Spleen (tissue), 11 donors: Measurements from ENCODE around the gene DDIT4. TPM values are rescaled to one million over a fixed set of nuclear protein-coding genes. Genes with fewer than 3 reads are reported as not detected.
A peak's percentile ranks its signal among the peaks of the same experiment; 100 is the strongest.

Experiments used
- DNase-seq: peaks from one replicate; pipeline ENCODE4 v3.0.0-alpha.2; 2020
- H3K27ac ChIP-seq, 8 donors: fragments of 200-600 bp; sonication (generic) in 7 of 8; 1 replicate in 4 of 8; 2 replicates in 4 of 8; pipeline versions ENCODE4 v1.5.0 to v1.8.0; 2016 to 2021; ENCODE audit warnings: inconsistent platforms in 4 of 8, mild to moderate bottlenecking in 4 of 8, moderate library complexity in 1 of 8
- H3K27me3 ChIP-seq, 7 donors: fragments of 200-600 bp; sonication (generic) in 6 of 7; replicated peaks in 1 of 7; 1 replicate in 4 of 7; 2 replicates in 3 of 7; pipeline versions ENCODE4 v1.5.0 to v1.8.0; 2016 to 2021; ENCODE audit warnings: inconsistent platforms in 3 of 7, mild to moderate bottlenecking in 1 of 7
- H3K36me3 ChIP-seq, 6 donors: fragments of 200-600 bp; sonication (generic) in 5 of 6; 1 replicate in 4 of 6; 2 replicates in 2 of 6; pipeline versions ENCODE4 v1.5.0 to v1.8.0; 2016 to 2021; ENCODE audit warnings: inconsistent platforms in 2 of 6
- H3K4me1 ChIP-seq, 6 donors: fragments of 200-600 bp; sonication (generic) in 5 of 6; 1 replicate in 3 of 6; 2 replicates in 3 of 6; pipeline versions ENCODE4 v1.5.0 to v1.8.0; 2016 to 2021; ENCODE audit warnings: inconsistent platforms in 3 of 6
- H3K4me3 ChIP-seq, 8 donors: fragments of 200-600 bp; sonication (generic) in 7 of 8; 1 replicate in 4 of 8; 2 replicates in 4 of 8; pipeline versions ENCODE4 v1.5.0 to v1.8.0; 2016 to 2021; ENCODE audit warnings: inconsistent platforms in 4 of 8, mild to moderate bottlenecking in 4 of 8, moderate library complexity in 2 of 8
- H3K9me3 ChIP-seq, 8 donors: fragments of 200-600 bp; sonication (generic) in 7 of 8; 1 replicate in 4 of 8; 2 replicates in 4 of 8; pipeline versions ENCODE4 v1.5.0 to v1.8.0; 2016 to 2021; ENCODE audit warnings: inconsistent platforms in 4 of 8
- CTCF ChIP-seq, 11 experiments: fragments of 200-600 bp in 7 of 11; fragments of 450-650 bp in 4 of 11; sonication (generic) in 4 of 11; IDR thresholded peaks in 8 of 11; conservative IDR thresholded peaks in 3 of 11; 1 replicate in 7 of 11; 2 replicates in 4 of 11; pipeline versions ENCODE4 v1.4.0 to v1.8.0; 2016 to 2021; ENCODE audit warnings: antibody characterized with exemption in 11 of 11, inconsistent platforms in 4 of 11, mild to moderate bottlenecking in 1 of 11
- POLR2A ChIP-seq, 3 donors: fragments of 450-650 bp; IDR thresholded peaks; one replicate each; pipeline ENCODE4 v1.5.1; 2017; ENCODE audit warnings: antibody characterized with exemption in 3 of 3, mild to moderate bottlenecking in 1 of 3
- POLR2AphosphoS5 ChIP-seq, 3 donors: sonication (generic); formaldehyde crosslinking; IDR thresholded peaks; one replicate each; pipeline ENCODE4 v1.5.1; 2017; ENCODE audit warnings: antibody characterized with exemption in 3 of 3
- WGBS, 5 donors: extraction: QIAGEN DNeasy Blood & Tissue Kit in 3 of 5; methylation state at CpG; one replicate each; pipeline versions ENCODE4 v1.1.5 to v1.1.7; 2013 to 2018; 5-methylcytosine and 5-hydroxymethylcytosine counted together
- intact Hi-C: fragments of 100-400 bp; cut with DNase I; formaldehyde crosslinking; loops from one replicate; pipeline ENCODE4 v1.15.0; 2023; ENCODE audit warnings: low total_unique reads
- polyA plus RNA-seq, 3 donors: library from polyadenylated mRNA; stranded (reverse); fragments of 200-250 nt; gene quantifications; one replicate each; pipeline ENCODE4 v1.2.1, GENCODE V29; 2013
- total RNA-seq, 7 donors: library from RNA; depleted of rRNA in 3 of 7; stranded (reverse); fragments of >200 nt in 3 of 7; fragmentation: NEBNext Ultra II Directional in 4 of 7; extraction: Animal tissue kit (Norgen Biotek cat#: 25700) in 4 of 7; gene quantifications; one replicate each; pipeline versions ENCODE4 v1.1.0 to v1.2.1, GENCODE V29; 2016 to 2021
- donor health status: healthy with polysubstance abuse.
- donor health status: DM: no; HTN: no; CAD: no; lungs with moderate emphysema.
- donor health status: DM: no; HTN: no; CAD: no.
- donor health status: Bipolar disorder and iron deficiency.
- donor health status: healthy.
- donor health status: DM: no; HTN: no; CAD: no.
- donor health status: DM: yes; HTN: yes; CAD: no.

Gene DDIT4
- total and polyA plus RNA-seq, 10 donors = 99.3 to 308 (median 228) TPM

- peak; percentile 63 for DNase-seq
- H3K36me3 ChIP-seq = no peaks in the 10 kb centered on the region
- H3K27ac ChIP-seq = peak overlapping the region in 6 of 8 donors; percentile 57 to 94 (median 92)
- intact Hi-C loops = no loop called here
- no peaks in the 10 kb centered on the region for H3K9me3 ChIP-seq
- no peak for TF ChIP-seq POLR2A (IDR thresholded peaks at IDR 0.05)
- no peak for TF ChIP-seq CTCF (IDR thresholded peaks at IDR 0.05 in 8 of 11, conservative IDR thresholded peaks at IDR 0.05 in 3 of 11)
- peak in 1 of 3 donors; percentile 19 for TF ChIP-seq POLR2AphosphoS5 (IDR thresholded peaks at IDR 0.05)
- 86 to 100% (median 97%) methylated on average over 1 of the region's 1 CpG for WGBS, 5 donors
- H3K4me1 ChIP-seq = peaks cover 73 to 100% (median 92%) of the 10 kb centered on the region in 6 donors
- no peak overlapping the region for H3K4me3 ChIP-seq
- H3K27me3 ChIP-seq = no peaks in the 10 kb centered on the region
These were observed 23.1 kb upstream of the DDIT4 start for GRCh38 chr10:72250666-72251065.

- H3K27me3 ChIP-seq = no peaks in the 10 kb centered on the region
- 89 to 95% (median 92%) methylated on average over 6 of the region's 6 CpGs for WGBS, 5 donors
- peak overlapping the region in 3 of 8 donors; percentile 89 to 93 (median 91) for H3K27ac ChIP-seq
- intact Hi-C loops = no loop called here
- DNase-seq = no peak
- TF ChIP-seq POLR2AphosphoS5 (IDR thresholded peaks at IDR 0.05) = no peak
- TF ChIP-seq CTCF (IDR thresholded peaks at IDR 0.05 in 8 of 11, conservative IDR thresholded peaks at IDR 0.05 in 3 of 11) = no peak
- no peak for TF ChIP-seq POLR2A (IDR thresholded peaks at IDR 0.05)
- no peaks in the 10 kb centered on the region for H3K9me3 ChIP-seq
- no peaks in the 10 kb centered on the region for H3K36me3 ChIP-seq
- H3K4me3 ChIP-seq = no peak overlapping the region
- H3K4me1 ChIP-seq = peaks cover 73 to 100% (median 93%) of the 10 kb centered on the region in 6 donors
These were observed 22.1 kb upstream of the DDIT4 start for GRCh38 chr10:72251635-72252034.

GRCh38 chr10:72252972-72253371 lies 20.8 kb upstream of the DDIT4 start:
- intact Hi-C loops = no loop called here
- DNase-seq = no peak
- Histone ChIP-seq H3K4me1 (peaks cover 71 to 100% (median 93%) of the 10 kb centered on the region in 6 donors), H3K36me3 (no peaks in the 10 kb centered on the region), H3K27me3 (no peaks in the 10 kb centered on the region), H3K4me3 (no peak overlapping the region), H3K9me3 (no peaks in the 10 kb centered on the region), H3K27ac (peak overlapping the region in 6 of 8 donors; percentile 5 to 95 (median 90))
- no peak for TF ChIP-seq CTCF (IDR thresholded peaks at IDR 0.05 in 8 of 11, conservative IDR thresholded peaks at IDR 0.05 in 3 of 11)
- TF ChIP-seq POLR2A (IDR thresholded peaks at IDR 0.05) = no peak
- TF ChIP-seq POLR2AphosphoS5 (IDR thresholded peaks at IDR 0.05) = no peak
- 89 to 93% (median 92%) methylated on average over 3 of the region's 3 CpGs for WGBS, 5 donors

GRCh38 chr10:72253578-72253977 lies 20.1 kb upstream of the DDIT4 start:
- TF ChIP-seq POLR2A (IDR thresholded peaks at IDR 0.05) (no peak), CTCF (IDR thresholded peaks at IDR 0.05 in 8 of 11, conservative IDR thresholded peaks at IDR 0.05 in 3 of 11) (no peak), POLR2AphosphoS5 (IDR thresholded peaks at IDR 0.05) (no peak)
- Histone ChIP-seq H3K9me3 (no peaks in the 10 kb centered on the region), H3K4me1 (peaks cover 65 to 100% (median 93%) of the 10 kb centered on the region in 6 donors), H3K27me3 (no peaks in the 10 kb centered on the region), H3K27ac (peak overlapping the region in 7 of 8 donors; percentile 5 to 95 (median 89)), H3K4me3 (no peak overlapping the region), H3K36me3 (no peaks in the 10 kb centered on the region)
- intact Hi-C loops = no loop called here
- 95 to 98% (median 96%) methylated on average over 7 of the region's 7 CpGs for WGBS, 5 donors
- peak; percentile 39 for DNase-seq
